Endothelial cell of umbilical vein (primary cell): ENCODE measurements around the gene FOXE1.

Source experiments
- TF ChIP-seq, protein P1 (sequence below): IDR thresholded peaks from 2 replicates; pipeline ENCODE4 v1.6.1; 2011; ENCODE audit not compliant: insufficient read depth, insufficient read length
- TF ChIP-seq, protein P2 (sequence below), 2 donors: IDR thresholded peaks; 1 replicate in 1 of 2; 2 replicates in 1 of 2; pipeline ENCODE4 v1.5.1; 2011; ENCODE audit warnings: low read length in 2 of 2, mild to moderate bottlenecking in 2 of 2, moderate library complexity in 2 of 2, control low read depth in 1 of 2, inconsistent platforms in 1 of 2, low read depth in 1 of 2; ENCODE audit not compliant: insufficient read depth in 1 of 2; ENCODE audit errors: extremely low read depth in 1 of 2

DNA sequence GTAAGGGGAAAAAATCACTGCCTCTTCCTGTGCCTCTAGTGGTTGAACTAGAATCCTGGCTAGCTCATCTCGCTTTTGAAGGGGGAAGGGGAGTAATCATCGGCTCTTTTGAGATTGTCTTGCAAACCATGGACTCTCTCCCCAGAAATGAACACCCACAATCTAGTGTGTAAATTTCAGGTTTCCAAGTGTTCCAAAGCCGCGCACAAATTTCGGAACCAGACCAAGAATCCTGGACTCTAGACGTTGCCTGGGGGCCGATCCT lies 4.9 kb upstream of the FOXE1 start:
- TF ChIP-seq, protein P1, sequence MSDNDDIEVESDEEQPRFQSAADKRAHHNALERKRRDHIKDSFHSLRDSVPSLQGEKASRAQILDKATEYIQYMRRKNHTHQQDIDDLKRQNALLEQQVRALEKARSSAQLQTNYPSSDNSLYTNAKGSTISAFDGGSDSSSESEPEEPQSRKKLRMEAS, result no peak
- TF ChIP-seq, protein P2, sequence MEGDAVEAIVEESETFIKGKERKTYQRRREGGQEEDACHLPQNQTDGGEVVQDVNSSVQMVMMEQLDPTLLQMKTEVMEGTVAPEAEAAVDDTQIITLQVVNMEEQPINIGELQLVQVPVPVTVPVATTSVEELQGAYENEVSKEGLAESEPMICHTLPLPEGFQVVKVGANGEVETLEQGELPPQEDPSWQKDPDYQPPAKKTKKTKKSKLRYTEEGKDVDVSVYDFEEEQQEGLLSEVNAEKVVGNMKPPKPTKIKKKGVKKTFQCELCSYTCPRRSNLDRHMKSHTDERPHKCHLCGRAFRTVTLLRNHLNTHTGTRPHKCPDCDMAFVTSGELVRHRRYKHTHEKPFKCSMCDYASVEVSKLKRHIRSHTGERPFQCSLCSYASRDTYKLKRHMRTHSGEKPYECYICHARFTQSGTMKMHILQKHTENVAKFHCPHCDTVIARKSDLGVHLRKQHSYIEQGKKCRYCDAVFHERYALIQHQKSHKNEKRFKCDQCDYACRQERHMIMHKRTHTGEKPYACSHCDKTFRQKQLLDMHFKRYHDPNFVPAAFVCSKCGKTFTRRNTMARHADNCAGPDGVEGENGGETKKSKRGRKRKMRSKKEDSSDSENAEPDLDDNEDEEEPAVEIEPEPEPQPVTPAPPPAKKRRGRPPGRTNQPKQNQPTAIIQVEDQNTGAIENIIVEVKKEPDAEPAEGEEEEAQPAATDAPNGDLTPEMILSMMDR (IDR thresholded peaks at IDR 0.05; ENCODE audit: extremely low read depth in 1 of 2, insufficient read depth in 1 of 2, low read depth in 1 of 2, low read length in 2 of 2), result no peak
